Lower leg skin (tissue), 4 donors: ENCODE results near the gene COL18A1. TPM values are rescaled to one million over a fixed set of nuclear protein-coding genes. Genes with fewer than 3 reads are reported as not detected.

ENCODE experiments used
- DNase-seq, 2 donors: peaks; one replicate each; pipeline ENCODE4 v3.0.0-alpha.2; 2019; ENCODE audit warnings: low spot score in 2 of 2
- H3K4me3 ChIP-seq: fragments of 200-600 bp; sonication (generic); 2 replicates; pipeline ENCODE4 v1.5.1; 2017; ENCODE audit warnings: mild to moderate bottlenecking, low read depth; ENCODE audit not compliant: poor library complexity, severe bottlenecking
- CTCF ChIP-seq, 3 donors: fragments of 450-650 bp; IDR thresholded peaks; one replicate each; pipeline ENCODE4 v1.5.1; 2016; ENCODE audit warnings: antibody characterized with exemption in 3 of 3, mild to moderate bottlenecking in 3 of 3, moderate library complexity in 2 of 3
- POLR2A ChIP-seq, 2 donors: fragments of 450-650 bp; IDR thresholded peaks; one replicate each; pipeline ENCODE4 v1.6.1; 2016 to 2017; ENCODE audit warnings: antibody characterized with exemption in 2 of 2, mild to moderate bottlenecking in 1 of 2, moderate library complexity in 1 of 2
- WGBS, 2 donors: methylation state at CpG; one replicate each; pipeline ENCODE4 v1.1.5; 2018; 5-methylcytosine and 5-hydroxymethylcytosine counted together
- intact Hi-C: fragments of 100-400 bp; cut with DNase I; formaldehyde crosslinking; loops from one replicate; pipeline ENCODE4 v1.15.0; 2023; ENCODE audit warnings: low total_unique reads
- total RNA-seq, 4 donors: library from RNA; depleted of rRNA; stranded (reverse); fragments of >200 nt; gene quantifications; one replicate each; pipeline ENCODE4 v1.1.0, GENCODE V29; 2016

Gene COL18A1
- total RNA-seq, 4 donors from 2014 or later, result 63.3 to 126 (median 85.9) TPM

GRCh38 chr21:45546636-45547544, 141.9 kb downstream of the COL18A1 start:
- WGBS, 2 donors, result 74 to 80% methylated on average over 16 of the region's 16 CpGs
- DNase-seq, result peak in 1 of 2 donors; percentile 54
- H3K4me3 ChIP-seq, result no peak overlapping the region
- TF ChIP-seq POLR2A (IDR thresholded peaks at IDR 0.05) (no peak), CTCF (IDR thresholded peaks at IDR 0.05) (no peak)
- intact Hi-C loops, result no loop called here

- 87% methylated on average over 3 of the region's 3 CpGs for WGBS, 2 donors
- TF ChIP-seq CTCF (IDR thresholded peaks at IDR 0.05) (no peak), POLR2A (IDR thresholded peaks at IDR 0.05) (no peak)
- intact Hi-C loops, result no loop called here
- peak in 1 of 2 donors; percentile 42 for DNase-seq
- no peak overlapping the region for H3K4me3 ChIP-seq
Measured at GRCh38 chr21:45547545-45547900, 142.6 kb downstream of the COL18A1 start.

- 80% methylated on average over 9 of the region's 9 CpGs for WGBS, 2 donors
- peak in 1 of 2 donors; percentile 36 for DNase-seq
- no peak overlapping the region for H3K4me3 ChIP-seq
- no peak for TF ChIP-seq CTCF (IDR thresholded peaks at IDR 0.05)
- no peak for TF ChIP-seq POLR2A (IDR thresholded peaks at IDR 0.05)
- intact Hi-C loops, result no loop called here
Measured at GRCh38 chr21:45548711-45549491, 143.9 kb downstream of the COL18A1 start.

DNA sequence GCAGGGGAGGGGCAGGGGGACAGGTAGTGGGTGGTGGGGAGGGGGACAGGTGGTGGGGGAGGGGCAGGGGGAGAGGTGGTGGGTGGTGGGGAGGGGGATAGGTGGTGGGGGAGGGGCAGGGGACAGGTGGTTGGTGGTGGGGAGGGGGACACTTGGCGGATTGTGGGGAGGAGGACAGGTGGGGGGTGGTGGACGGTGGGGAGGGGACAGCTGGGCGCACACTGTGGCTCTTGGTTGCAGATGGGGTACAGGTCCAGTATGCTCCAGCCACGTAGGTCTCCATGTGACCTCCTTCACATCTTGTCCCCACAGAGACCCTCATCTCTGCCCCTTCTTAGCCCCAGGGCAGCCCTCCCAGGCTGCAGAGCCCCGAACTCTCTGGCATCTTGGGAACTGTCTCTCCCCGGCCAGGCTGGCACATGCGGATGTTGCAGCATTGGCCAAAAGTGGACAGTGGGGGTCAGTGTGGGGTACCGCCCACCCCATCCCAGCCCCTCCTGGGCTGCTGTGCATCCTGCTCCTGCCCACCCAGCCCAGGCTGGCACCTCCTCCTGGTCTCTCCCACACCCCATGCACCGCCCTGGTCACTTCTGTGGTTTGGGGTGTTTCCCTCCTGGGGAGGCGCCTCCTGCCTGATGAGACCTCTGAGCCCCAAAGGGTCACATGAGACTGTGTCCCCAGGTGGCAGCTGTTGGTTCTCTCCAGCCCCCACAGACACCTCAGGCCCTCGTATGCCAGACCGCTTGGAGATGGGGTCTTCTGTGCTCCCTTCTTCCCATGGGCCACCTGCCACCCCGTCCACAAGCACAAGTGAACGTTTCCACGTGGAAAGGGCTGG, 144.9 kb downstream of the COL18A1 start:
- TF ChIP-seq POLR2A (IDR thresholded peaks at IDR 0.05) (no peak), CTCF (IDR thresholded peaks at IDR 0.05) (no peak)
- peak in 1 of 2 donors; percentile 65 for DNase-seq
- WGBS, 2 donors, result 74 to 77% methylated on average over 14 to 15 of the region's 15 CpGs
- intact Hi-C loops, result no loop called here
- no peak overlapping the region for H3K4me3 ChIP-seq

GRCh38 chr21:45550522-45551210, 145.7 kb downstream of the COL18A1 start:
- 47 to 54% methylated on average over 15 to 17 of the region's 17 CpGs for WGBS, 2 donors
- intact Hi-C loops, result no loop called here
- no peak for TF ChIP-seq CTCF (IDR thresholded peaks at IDR 0.05)
- no peak for TF ChIP-seq POLR2A (IDR thresholded peaks at IDR 0.05)
- peak in 1 of 2 donors; percentile 85 for DNase-seq
- H3K4me3 ChIP-seq, result no peak overlapping the region
